ENCODE data around the gene LCNL1. TPM values are rescaled to one million over a fixed set of nuclear protein-coding genes. Genes with fewer than 3 reads are reported as not detected.

LCNL1 gene
- total RNA-seq, 1 experiment from 2014 or later, result 0.41 TPM

- H3K36me3 ChIP-seq (ENCODE audit: low read depth), result no peaks in the 10 kb centered on the region
- intact Hi-C loops (cut with micrococcal nuclease; ENCODE audit: unreplicated experiment), result no loop called here
- no peaks in the 10 kb centered on the region for H3F3A ChIP-seq (ENCODE audit: insufficient read depth, low read depth)
- no peaks in the 10 kb centered on the region for H3K27me3 ChIP-seq (ENCODE audit: insufficient read depth, low read depth)
- H3K9me3 ChIP-seq (ENCODE audit: insufficient read depth, low read depth), result no peaks in the 10 kb centered on the region
- no TSS peak for BruUV-seq (replicated peaks)
- H3K9me2 ChIP-seq (ENCODE audit: insufficient read depth), result no peaks in the 10 kb centered on the region
- ChIA-PET POLR2A (ENCODE audit: unreplicated experiment) (no interaction called here), CTCF (interaction anchor here (0.6 kb wide), 1 partner anchor 209 kb away, joined by 5 read pairs; no protein-coding TSS in a partner anchor)
- no peaks in the 10 kb centered on the region for H3K4me1 ChIP-seq (replicated peaks; ENCODE audit: insufficient read depth)
- H3K4me2 ChIP-seq, result no peak overlapping the region
- TF ChIP-seq EZH2 (IDR thresholded peaks at IDR 0.05; ENCODE audit: low read depth), result no peak
- no peak for TF ChIP-seq CTCF (conservative IDR thresholded peaks at IDR 0.05)
- no peak overlapping the region for H3K27ac ChIP-seq
- H4K20me1 ChIP-seq (ENCODE audit: insufficient read depth), result no peaks in the 10 kb centered on the region
- H3K4me3 ChIP-seq, result no peak overlapping the region
- H2AFZ ChIP-seq, result no peak overlapping the region
- H3K79me2 ChIP-seq (ENCODE audit: low read depth), result no peaks in the 10 kb centered on the region
- DNase-seq, result no peak
These were observed 11.0 kb upstream of the LCNL1 start for GRCh38 chr9:136971746-136972145.

GRCh38 chr9:136972335-136972734 is 10.5 kb upstream of the LCNL1 start:
- Histone ChIP-seq H3K79me2 (ENCODE audit: low read depth) (no peaks in the 10 kb centered on the region), H3K4me3 (no peak overlapping the region), H3K4me2 (no peak overlapping the region), H3K27me3 (ENCODE audit: insufficient read depth, low read depth) (no peaks in the 10 kb centered on the region), H3K9me2 (ENCODE audit: insufficient read depth) (no peaks in the 10 kb centered on the region), H4K20me1 (ENCODE audit: insufficient read depth) (no peaks in the 10 kb centered on the region), H3K36me3 (ENCODE audit: low read depth) (no peaks in the 10 kb centered on the region), H3K4me1 (replicated peaks; ENCODE audit: insufficient read depth) (no peaks in the 10 kb centered on the region), H3K27ac (no peak overlapping the region), H3K9me3 (ENCODE audit: insufficient read depth, low read depth) (no peaks in the 10 kb centered on the region), H2AFZ (no peak overlapping the region), H3F3A (ENCODE audit: insufficient read depth, low read depth) (no peaks in the 10 kb centered on the region)
- no peak for DNase-seq
- TF ChIP-seq EZH2 (IDR thresholded peaks at IDR 0.05; ENCODE audit: low read depth), result no peak
- TF ChIP-seq CTCF (conservative IDR thresholded peaks at IDR 0.05), result no peak
- ChIA-PET CTCF (no interaction called here), POLR2A (ENCODE audit: unreplicated experiment) (no interaction called here)
- intact Hi-C loops (cut with micrococcal nuclease; ENCODE audit: unreplicated experiment), result no loop called here
- BruUV-seq (replicated peaks), result no TSS peak

- Histone ChIP-seq H3K4me2 (no peak overlapping the region), H3K79me2 (ENCODE audit: low read depth) (no peaks in the 10 kb centered on the region), H3K4me3 (no peak overlapping the region), H3F3A (ENCODE audit: insufficient read depth, low read depth) (no peaks in the 10 kb centered on the region), H3K36me3 (ENCODE audit: low read depth) (no peaks in the 10 kb centered on the region), H3K4me1 (replicated peaks; ENCODE audit: insufficient read depth) (no peaks in the 10 kb centered on the region), H4K20me1 (ENCODE audit: insufficient read depth) (no peaks in the 10 kb centered on the region), H3K9me3 (ENCODE audit: insufficient read depth, low read depth) (no peaks in the 10 kb centered on the region), H3K27me3 (ENCODE audit: insufficient read depth, low read depth) (no peaks in the 10 kb centered on the region), H3K27ac (no peak overlapping the region), H2AFZ (no peak overlapping the region), H3K9me2 (ENCODE audit: insufficient read depth) (no peaks in the 10 kb centered on the region)
- CTCF ChIA-PET, result no interaction called here
- POLR2A ChIA-PET (ENCODE audit: unreplicated experiment), result no interaction called here
- intact Hi-C loops (cut with micrococcal nuclease; ENCODE audit: unreplicated experiment), result no loop called here
- no peak for TF ChIP-seq CTCF (conservative IDR thresholded peaks at IDR 0.05)
- no peak for DNase-seq
- no TSS peak for BruUV-seq (replicated peaks)
These were observed 10.1 kb upstream of the LCNL1 start for GRCh38 chr9:136972743-136973142.
